K562 (cell line): ENCODE results near the gene GPR153. TPM values are rescaled to one million over a fixed set of nuclear protein-coding genes. Genes with fewer than 3 reads are reported as not detected.

Source experiments
- ATAC-seq: fragments of 200-7000 bp; cut with Tn5 transposase; 3 replicates; pipeline ENCODE4 v1.9.1; 2020; ENCODE audit warnings: moderate library complexity
- BruUV-seq: library from RNA; stranded (reverse); fragments of 400-500 nt; replicated peaks from 2 replicates; lab custom pipeline; 2021; lab: Mats Ljungman, UMichigan
- CTCF ChIA-PET: fragments of 300-600 bp; formaldehyde crosslinking; extraction: SDS; loops from one replicate; lab custom pipeline; 2021; ENCODE audit warnings: low intra/inter-chr PET ratio; lab: Yijun Ruan, JAX
- POLR2A ChIA-PET: fragments of 300-600, 350-650 bp; sonication (Branson Sonifier 250); formaldehyde crosslinking; extraction: SDS; loops from one replicate; lab custom pipeline; 2021; ENCODE audit warnings: antibody characterized with exemption, inconsistent platforms; lab: Yijun Ruan, JAX
- DNase-seq, 4 experiments: peaks; one replicate each; pipeline versions ENCODE4 v3.0.0 to v3.0.0-alpha.2; 2011 to 2018; ENCODE audit warnings: low spot score in 3 of 4, mixed read lengths in 3 of 4; ENCODE audit errors: extremely low read depth in 1 of 4
- FAIRE-seq: peaks from 2 replicates; lab custom pipeline; 2011; peaks lifted over from hg19 to GRCh38; lab: Jason Lieb, UNC
- H2AFZ ChIP-seq: 2 replicates; pipeline ENCODE4 v1.6.0; 2011; ENCODE audit warnings: low read depth, low read length, control low read depth, inconsistent platforms
- H3K27ac ChIP-seq: fragments of 200-600 bp; 3 replicates; pipeline ENCODE4 v1.8.0; 2011; ENCODE audit warnings: low read depth, mild to moderate bottlenecking, control low read depth, inconsistent platforms, low read length, moderate library complexity, mixed read lengths; ENCODE audit errors: extremely low read depth
- H3K27me3 ChIP-seq, 2 experiments: fragments of 300-600 bp in 1 of 2; 2 replicates in 1 of 2; 3 replicates in 1 of 2; pipeline versions ENCODE4 v1.6.0 to v1.8.0; 2011; ENCODE audit warnings: inconsistent platforms in 2 of 2, low read length in 2 of 2, mild to moderate bottlenecking in 1 of 2, mixed read lengths in 1 of 2, moderate library complexity in 1 of 2; ENCODE audit not compliant: control insufficient read depth in 2 of 2, insufficient read depth in 2 of 2
- H3K36me3 ChIP-seq: fragments of 300-600 bp; 3 replicates; pipeline ENCODE4 v1.8.0; 2011; ENCODE audit warnings: mild to moderate bottlenecking, low read length, inconsistent platforms; ENCODE audit not compliant: control insufficient read depth, insufficient read depth
- H3K4me1 ChIP-seq, 2 experiments: fragments of 200-600 bp in 1 of 2; replicated peaks in 1 of 2; 2 replicates in 1 of 2; 3 replicates in 1 of 2; pipeline versions ENCODE4 v1.5.1 to v1.8.0; 2011; ENCODE audit warnings: inconsistent platforms in 2 of 2, low read length in 2 of 2, mild to moderate bottlenecking in 1 of 2, mixed read lengths in 1 of 2, moderate library complexity in 1 of 2; ENCODE audit not compliant: control insufficient read depth in 2 of 2, insufficient read depth in 2 of 2
- H3K4me2 ChIP-seq: 2 replicates; pipeline ENCODE4 v1.6.1; 2011; ENCODE audit warnings: low read length, control low read depth, inconsistent platforms, mixed read lengths; ENCODE audit not compliant: insufficient read depth
- H3K4me3 ChIP-seq: fragments of 200-600 bp; sonication (generic), shearing (Covaris generic); 2 replicates; pipeline ENCODE4 v1.5.1; 2016; ENCODE audit warnings: control low read depth, inconsistent platforms
- H3K79me2 ChIP-seq: fragments of 200-600 bp; 3 replicates; pipeline ENCODE4 v1.8.0; 2011; ENCODE audit warnings: low read length, inconsistent platforms; ENCODE audit not compliant: control insufficient read depth, insufficient read depth
- H3K9ac ChIP-seq, 2 experiments: 2 replicates each; pipeline versions ENCODE4 v1.6.0 to v1.6.1; 2011; ENCODE audit warnings: low read depth in 2 of 2, low read length in 2 of 2, control low read depth in 1 of 2, inconsistent platforms in 1 of 2, mild to moderate bottlenecking in 1 of 2, mixed read lengths in 1 of 2; ENCODE audit not compliant: insufficient read depth in 1 of 2
- H3K9me1 ChIP-seq: one replicate; pipeline ENCODE4 v1.6.0; 2011; ENCODE audit warnings: inconsistent platforms, mild to moderate bottlenecking, low read length, moderate library complexity; ENCODE audit not compliant: control insufficient read depth, insufficient read depth
- H3K9me3 ChIP-seq: replicated peaks from 2 replicates; pipeline ENCODE4 v1.5.1; 2011; ENCODE audit warnings: low read depth, low read length, inconsistent platforms; ENCODE audit not compliant: control insufficient read depth, insufficient read depth
- H4K20me1 ChIP-seq: replicated peaks from 2 replicates; pipeline ENCODE4 v1.6.1; 2011; ENCODE audit warnings: low read length, inconsistent platforms, mixed read lengths; ENCODE audit not compliant: control insufficient read depth, insufficient read depth
- PCBP2 ChIP-seq: fragments of 200-400 bp; formaldehyde crosslinking; IDR thresholded peaks from 2 replicates; pipeline ENCODE4 v1.6.1; 2018; ENCODE audit warnings: low read length, low read depth, mild to moderate bottlenecking, moderate library complexity; ENCODE audit not compliant: poor library complexity, severe bottlenecking
- RFX5 ChIP-seq: IDR thresholded peaks from 2 replicates; pipeline ENCODE4 v1.6.1; 2011; ENCODE audit warnings: low read depth, mild to moderate bottlenecking, improper control_type of control experiment, low read length
- SAFB2 ChIP-seq: fragments of 200-400 bp; formaldehyde crosslinking; IDR thresholded peaks from 2 replicates; pipeline ENCODE4 v1.6.1; 2018; ENCODE audit warnings: borderline replicate concordance, low read length, low read depth, moderate library complexity; ENCODE audit not compliant: severe bottlenecking
- TSHZ1 ChIP-seq: fragments of 250-450 bp; sonication (Bioruptor Pico); IDR thresholded peaks from 2 replicates; pipeline ENCODE4 v1.4.0; 2020; ENCODE audit warnings: mild to moderate bottlenecking, moderate library complexity
- ZNF316 ChIP-seq: fragments of 450-650 bp; IDR thresholded peaks from 2 replicates; pipeline ENCODE4 v1.6.1; 2016
- ZNF384 ChIP-seq: IDR thresholded peaks from 2 replicates; pipeline ENCODE4 v1.6.1; 2012; ENCODE audit warnings: low read depth, low read length, improper control_type of control experiment
- ZSCAN29 ChIP-seq: fragments of 450-650 bp; IDR thresholded peaks from 2 replicates; pipeline ENCODE4 v1.6.1; 2017
- WGBS: fragments of 100-300 bp; shearing (Covaris generic); methylation state at CpG from one replicate; pipeline ENCODE4 v1.1.6; 2016; ENCODE audit warnings: low coverage, mixed read lengths; ENCODE audit not compliant: insufficient coverage; ENCODE audit errors: missing lambda C conversion rate; 5-methylcytosine and 5-hydroxymethylcytosine counted together
- in situ Hi-C: fragments of 300-500 bp; cut with MboI; formaldehyde crosslinking; loops from 4 replicates; pipeline ENCODE4 v1.15.0; 2018; ENCODE audit warnings: inconsistent platforms, mixed read lengths
- intact Hi-C: fragments of 100-400 bp; cut with micrococcal nuclease; formaldehyde crosslinking; loops from 2 replicates; pipeline ENCODE4 v1.14.2; 2022
- polyA plus RNA-seq, 8 experiments: library from polyadenylated mRNA; depleted of rRNA in 4 of 8; stranded (reverse) in 5 of 8; unstranded in 3 of 8; fragments of >200 nt; fragmentation: Nextera tagmentation in 2 of 8; fragmentation: Illumina TruSeq in 1 of 8; extraction: Ambion mirVana in 2 of 8; extraction: Trizol in 1 of 8; gene quantifications; 2 replicates each; pipeline versions ENCODE4 v1.2.1 to v1.2.3, GENCODE V29; 2011 to 2014; ENCODE audit warnings: inconsistent platforms in 1 of 8, missing spikeins in 1 of 8
- total RNA-seq, 7 experiments: library from RNA; depleted of rRNA in 6 of 7; stranded (reverse); fragments of >200 nt in 6 of 7; fragmentation: Illumina TruSeq in 2 of 7; extraction: Trizol in 2 of 7; gene quantifications; 2 replicates each; pipeline versions ENCODE4 v1.2.1 to v1.2.3, GENCODE V29; 2011 to 2021; ENCODE audit warnings: low replicate concordance in 1 of 7

The GPR153 gene
- total and polyA plus RNA-seq, 9 of the 15 experiments (the other 6 are each of a cell fraction or from before 2014, with no cell fraction given) = 0.01 to 1.5 (median 0.51) TPM

DNA sequence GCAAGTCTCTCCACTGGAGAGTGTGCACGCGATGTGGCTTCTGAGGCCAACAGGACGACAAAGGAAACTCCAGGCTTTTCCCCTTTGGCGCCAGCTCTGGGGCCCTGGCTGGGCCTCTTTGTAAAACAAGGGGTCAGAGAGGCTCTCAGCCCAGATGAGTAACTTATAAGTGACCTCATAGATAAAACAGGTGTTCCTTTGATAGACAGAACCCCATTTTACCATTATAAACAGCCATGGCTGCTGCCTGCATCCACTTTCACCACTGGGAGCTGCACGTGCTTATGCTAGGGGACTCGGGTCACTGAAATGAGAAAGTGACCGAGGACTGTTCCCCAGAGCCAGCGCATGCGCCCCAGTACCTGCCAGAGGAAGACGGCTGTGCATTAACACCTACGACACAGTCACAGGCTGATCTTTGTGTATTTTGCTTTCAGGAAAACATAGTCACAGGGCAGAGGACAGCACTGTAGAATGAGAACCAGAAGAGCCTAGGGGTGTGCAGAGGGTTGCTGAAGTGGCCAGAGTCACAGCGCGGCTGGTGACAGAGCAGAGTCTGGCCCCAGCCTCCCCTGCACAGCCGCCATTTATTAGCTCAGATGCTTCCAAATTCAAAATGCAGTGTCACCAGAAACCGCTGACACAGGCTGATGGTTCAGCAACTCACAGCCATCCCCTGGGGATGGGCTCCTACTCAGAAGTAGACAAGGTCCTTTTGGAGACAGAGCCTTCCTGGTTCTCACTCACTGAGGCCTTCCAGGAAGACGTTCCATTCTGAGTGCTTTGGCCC is 42.3 kb downstream of the GPR153 start:
- CTCF ChIA-PET = no interaction called here
- BruUV-seq = no TSS peak
- Histone ChIP-seq H3K9me3 (no peaks in the 10 kb centered on the region), H4K20me1 (no peaks in the 10 kb centered on the region), H3K9ac (peak overlapping the region in 1 of 2 experiments; percentile 59; a peak in 2 of 4 replicates), H2AFZ (no peak overlapping the region), H3K36me3 (peaks cover 52% of the 10 kb centered on the region; the same call in 1 of the 3 replicates), H3K27me3 (no peaks in the 10 kb centered on the region), H3K9me1 (no peaks in the 10 kb centered on the region), H3K27ac (no peak overlapping the region), H3K4me1 (peaks cover 0 to 6% of the 10 kb centered on the region in 2 experiments; a peak in 2 of 5 replicates), H3K4me2 (no peak overlapping the region), H3K79me2 (no peaks in the 10 kb centered on the region), H3K4me3 (no peak overlapping the region)
- intact Hi-C loops (no loop called here), in situ Hi-C loops (no loop called here)
- FAIRE-seq = no peak
- DNase-seq = no peak
- peak; percentile 34 for ATAC-seq
- POLR2A ChIA-PET = interaction anchor here (0.9 to 2.8 kb wide), 7 partner anchors 8 to 20 kb away, joined by 3 to 9 read pairs (median 3); no protein-coding TSS in a partner anchor
- 80% methylated on average over 16 of the region's 16 CpGs for WGBS
- TF ChIP-seq ZNF316 (peak; percentile 38; the same call in 1 of the 2 replicates), SAFB2 (no peak), ZSCAN29 (no peak), RFX5 (no peak), TSHZ1 (CRISPR knock-in tag) (no peak), PCBP2 (no peak), ZNF384 (no peak)
